HCT116 (cell line): ENCODE measurements around the gene TXLNB. TPM values are rescaled to one million over a fixed set of nuclear protein-coding genes. Genes with fewer than 3 reads are reported as not detected.

Source experiments
- ATAC-seq: fragments of 200-7000 bp; cut with Tn5 transposase; 2 replicates; pipeline ENCODE4 v1.9.1; 2020; ENCODE audit warnings: mild to moderate bottlenecking, moderate library complexity
- BruUV-seq: library from RNA; stranded (reverse); fragments of 400-500 nt; replicated peaks from 2 replicates; lab custom pipeline; 2021; lab: Mats Ljungman, UMichigan
- CTCF ChIA-PET: fragments of 300-600 bp; sonication (Branson Sonifier 250); formaldehyde crosslinking; loops from one replicate; lab custom pipeline; 2021; ENCODE audit warnings: antibody characterized with exemption; lab: Charles Lee
- POLR2A ChIA-PET: fragments of 300-600, 350-600 bp; sonication (Branson Sonifier 250); formaldehyde crosslinking; loops from one replicate; lab custom pipeline; 2021; ENCODE audit warnings: antibody characterized with exemption; lab: Charles Lee
- RAD21 ChIA-PET, 2 experiments: fragments of 300-600 bp; sonication (Branson Sonifier 250); formaldehyde crosslinking; loops; one replicate each; lab custom pipeline; 2023; ENCODE audit warnings: low total read pairs in 2 of 2; ENCODE audit not compliant: uncharacterized antibody in 2 of 2, unreplicated experiment in 2 of 2, low non-redundant PET in 1 of 2; lab: Charles Lee
- DNase-seq: peaks from one replicate; pipeline ENCODE4 v3.0.0-alpha.2; 2010; ENCODE audit warnings: low read depth, low spot score
- H2AFZ ChIP-seq: fragments of 200-600 bp; shearing (Covaris generic), sonication (generic); 2 replicates; pipeline ENCODE4 v1.6.1; 2017; ENCODE audit warnings: low read depth, mixed run types, mixed read lengths, antibody characterized with exemption, low read length; ENCODE audit not compliant: poor library complexity, severe bottlenecking
- H3K27ac ChIP-seq: 2 replicates; pipeline ENCODE4 v1.5.1; 2012; ENCODE audit warnings: low read depth, low read length
- H3K27me3 ChIP-seq: fragments of 200-600 bp; sonication (generic); 2 replicates; pipeline ENCODE4 v1.6.1; 2016; ENCODE audit warnings: mixed run types, low read length, mixed read lengths; ENCODE audit not compliant: insufficient read depth
- H3K36me3 ChIP-seq, 2 experiments: fragments of 200-500 bp in 1 of 2; fragments of 200-600 bp in 1 of 2; sonication (Bioruptor generic) in 1 of 2; sonication (generic) in 1 of 2; 2 replicates each; pipeline versions ENCODE4 v1.5.1 to v1.6.1; 2014 to 2016; ENCODE audit warnings: low read length in 2 of 2, inconsistent platforms in 1 of 2, mixed read lengths in 1 of 2, mixed run types in 1 of 2; ENCODE audit not compliant: insufficient read depth in 2 of 2, control insufficient read depth in 1 of 2
- H3K4me1 ChIP-seq, 2 experiments: fragments of 200-600 bp in 1 of 2; sonication (generic) in 1 of 2; 2 replicates each; pipeline versions ENCODE4 v1.5.1 to v1.6.1; 2012 to 2017; ENCODE audit warnings: low read length in 2 of 2, inconsistent platforms in 1 of 2, mild to moderate bottlenecking in 1 of 2, mixed read lengths in 1 of 2, mixed run types in 1 of 2, moderate library complexity in 1 of 2; ENCODE audit not compliant: insufficient read depth in 2 of 2, control insufficient read depth in 1 of 2
- H3K4me2 ChIP-seq: fragments of 200-600 bp; sonication (generic); 2 replicates; pipeline ENCODE4 v1.6.1; 2017; ENCODE audit warnings: mixed run types, low read length, mixed read lengths
- H3K4me3 ChIP-seq, 2 experiments: fragments of 200-600 bp in 1 of 2; sonication (generic) in 1 of 2; replicated peaks in 1 of 2; 2 replicates each; pipeline ENCODE4 v1.5.1; 2011 to 2016; ENCODE audit warnings: low read length in 2 of 2, control low read depth in 1 of 2, low read depth in 1 of 2, mild to moderate bottlenecking in 1 of 2, mixed read lengths in 1 of 2, mixed run types in 1 of 2
- H3K79me2 ChIP-seq: fragments of 200-600 bp; sonication (generic); 2 replicates; pipeline ENCODE4 v1.6.1; 2017; ENCODE audit warnings: mild to moderate bottlenecking, mixed run types, low read length, moderate library complexity, mixed read lengths; ENCODE audit not compliant: insufficient read depth
- H3K9ac ChIP-seq: fragments of 200-600 bp; sonication (generic); 2 replicates; pipeline ENCODE4 v1.6.1; 2016; ENCODE audit warnings: low read length, mixed read lengths
- H3K9me2 ChIP-seq: fragments of 200-600 bp; sonication (generic), shearing (Covaris generic); 2 replicates; pipeline ENCODE4 v1.6.1; 2017; ENCODE audit warnings: mixed run types, mild to moderate bottlenecking, moderate library complexity; ENCODE audit not compliant: insufficient read depth
- H3K9me3 ChIP-seq, 2 experiments: fragments of 200-500 bp in 1 of 2; fragments of 200-600 bp in 1 of 2; sonication (Bioruptor generic) in 1 of 2; sonication (generic) in 1 of 2; 2 replicates each; pipeline ENCODE4 v1.6.1; 2014 to 2017; ENCODE audit warnings: low read length in 2 of 2, mixed read lengths in 2 of 2, inconsistent platforms in 1 of 2, low read depth in 1 of 2, mild to moderate bottlenecking in 1 of 2, mixed run types in 1 of 2, moderate library complexity in 1 of 2; ENCODE audit not compliant: control insufficient read depth in 1 of 2, insufficient read depth in 1 of 2
- H4K20me1 ChIP-seq: fragments of 200-600 bp; sonication (generic), shearing (Covaris generic); 2 replicates; pipeline ENCODE4 v1.6.1; 2017; ENCODE audit warnings: mixed run types, mild to moderate bottlenecking, moderate library complexity; ENCODE audit not compliant: insufficient read depth
- ATF3 ChIP-seq: IDR thresholded peaks from 2 replicates; pipeline ENCODE4 v1.6.1; 2012
- CBX3 ChIP-seq: IDR thresholded peaks from 2 replicates; pipeline ENCODE4 v1.6.1; 2012; ENCODE audit warnings: low read depth
- CEBPB ChIP-seq: IDR thresholded peaks from 2 replicates; pipeline ENCODE4 v1.6.1; 2012; ENCODE audit warnings: low read depth
- EGR1 ChIP-seq: IDR thresholded peaks from 2 replicates; pipeline ENCODE4 v1.6.1; 2012; ENCODE audit warnings: low read depth
- ELF1 ChIP-seq: IDR thresholded peaks from 2 replicates; pipeline ENCODE4 v1.6.1; 2012; ENCODE audit warnings: low read depth, borderline replicate concordance
- EZH2 ChIP-seq: fragments of 200-600 bp; sonication (generic); IDR thresholded peaks from 2 replicates; pipeline ENCODE4 v1.6.1; 2017; ENCODE audit warnings: antibody characterized with exemption, mixed run types
- EZH2phosphoT487 ChIP-seq: fragments of 200-600 bp; IDR thresholded peaks from 2 replicates; pipeline ENCODE4 v1.6.1; 2018; ENCODE audit warnings: antibody characterized with exemption, borderline replicate concordance
- FOSL1 ChIP-seq: IDR thresholded peaks from 2 replicates; pipeline ENCODE4 v1.6.1; 2012; ENCODE audit warnings: low read depth
- JUND ChIP-seq: IDR thresholded peaks from 2 replicates; pipeline ENCODE4 v1.6.1; 2012
- POLR2A ChIP-seq: IDR thresholded peaks from 2 replicates; pipeline ENCODE4 v1.7.0; 2011; ENCODE audit warnings: borderline replicate concordance; ENCODE audit not compliant: insufficient read depth, insufficient read length; ENCODE audit errors: extremely low read depth
- SIN3A ChIP-seq: IDR thresholded peaks from 2 replicates; pipeline ENCODE4 v1.6.1; 2012; ENCODE audit warnings: low read depth
- SP1 ChIP-seq: IDR thresholded peaks from 2 replicates; pipeline ENCODE4 v1.6.1; 2012; ENCODE audit warnings: low read depth
- SRF ChIP-seq: IDR thresholded peaks from 2 replicates; pipeline ENCODE4 v1.6.1; 2012; ENCODE audit warnings: low read depth
- TCF7L2 ChIP-seq: IDR thresholded peaks from 2 replicates; pipeline ENCODE4 v1.7.0; 2011; ENCODE audit warnings: borderline replicate concordance, inconsistent platforms; ENCODE audit not compliant: insufficient read depth, insufficient read length; ENCODE audit errors: extremely low read depth
- YY1 ChIP-seq: IDR thresholded peaks from 2 replicates; pipeline ENCODE4 v1.6.1; 2011; ENCODE audit warnings: low read length, low read depth, moderate library complexity, mild to moderate bottlenecking; ENCODE audit not compliant: insufficient replicate concordance; ENCODE audit errors: extremely low read depth
- ZBTB33 ChIP-seq: IDR thresholded peaks from 2 replicates; pipeline ENCODE4 v1.6.1; 2011; ENCODE audit warnings: mild to moderate bottlenecking, low read length, moderate library complexity; ENCODE audit not compliant: insufficient replicate concordance; ENCODE audit errors: extremely low read depth
- ZFX ChIP-seq: fragments of 450-650 bp; IDR thresholded peaks from 2 replicates; pipeline ENCODE4 v1.6.1; 2017
- intact Hi-C: fragments of 100-400 bp; cut with micrococcal nuclease; formaldehyde crosslinking; loops from 2 replicates; pipeline ENCODE4 v1.10.0; 2022
- total RNA-seq: library from RNA; stranded (reverse); gene quantifications from one replicate; pipeline ENCODE4 v1.2.1, GENCODE V29; 2021; ENCODE audit not compliant: unreplicated experiment

Gene TXLNB
- total RNA-seq, 1 experiment from 2014 or later = 0.05 TPM

GRCh38 chr6:139285590-139285989, 6.2 kb downstream of the TXLNB start:
- Histone ChIP-seq H3K9ac (no peak overlapping the region), H3K79me2 (no peaks in the 10 kb centered on the region), H3K36me3 (no peaks in the 10 kb centered on the region), H3K4me2 (no peak overlapping the region), H3K4me3 (no peak overlapping the region), H3K9me2 (no peaks in the 10 kb centered on the region), H3K9me3 (no peaks in the 10 kb centered on the region), H2AFZ (no peak overlapping the region), H3K4me1 (no peaks in the 10 kb centered on the region), H4K20me1 (no peaks in the 10 kb centered on the region)
- intact Hi-C loops = no loop called here
- no peak for DNase-seq
- CTCF ChIA-PET = no interaction called here
- no TSS peak for BruUV-seq
- POLR2A ChIA-PET = no interaction called here
- RAD21 ChIA-PET = no interaction called here
- ATAC-seq = no peak
- TF ChIP-seq FOSL1 (no peak), SP1 (no peak), CBX3 (no peak), EZH2 (no peak), SIN3A (no peak), YY1 (no peak), ELF1 (no peak), SRF (no peak), ATF3 (no peak), CEBPB (no peak), TCF7L2 (no peak), EGR1 (no peak), POLR2A (no peak), ZFX (no peak), ZBTB33 (no peak), EZH2phosphoT487 (no peak), JUND (no peak)
- TF ChIP-seq, all 23 proteins: peak for 0
- Histone ChIP-seq H3K27ac (no peak overlapping the region), H3K27me3 (no peaks in the 10 kb centered on the region)
